HG03097 (cell line): ENCODE results near the gene CALCB.

Experiments used
- ATAC-seq: cut with Tn5 transposase; IDR thresholded peaks from one replicate; pipeline ENCODE4 v1.9.1; 2021; ENCODE audit not compliant: unreplicated experiment, low FRiP score

Gene CALCB

DNA sequence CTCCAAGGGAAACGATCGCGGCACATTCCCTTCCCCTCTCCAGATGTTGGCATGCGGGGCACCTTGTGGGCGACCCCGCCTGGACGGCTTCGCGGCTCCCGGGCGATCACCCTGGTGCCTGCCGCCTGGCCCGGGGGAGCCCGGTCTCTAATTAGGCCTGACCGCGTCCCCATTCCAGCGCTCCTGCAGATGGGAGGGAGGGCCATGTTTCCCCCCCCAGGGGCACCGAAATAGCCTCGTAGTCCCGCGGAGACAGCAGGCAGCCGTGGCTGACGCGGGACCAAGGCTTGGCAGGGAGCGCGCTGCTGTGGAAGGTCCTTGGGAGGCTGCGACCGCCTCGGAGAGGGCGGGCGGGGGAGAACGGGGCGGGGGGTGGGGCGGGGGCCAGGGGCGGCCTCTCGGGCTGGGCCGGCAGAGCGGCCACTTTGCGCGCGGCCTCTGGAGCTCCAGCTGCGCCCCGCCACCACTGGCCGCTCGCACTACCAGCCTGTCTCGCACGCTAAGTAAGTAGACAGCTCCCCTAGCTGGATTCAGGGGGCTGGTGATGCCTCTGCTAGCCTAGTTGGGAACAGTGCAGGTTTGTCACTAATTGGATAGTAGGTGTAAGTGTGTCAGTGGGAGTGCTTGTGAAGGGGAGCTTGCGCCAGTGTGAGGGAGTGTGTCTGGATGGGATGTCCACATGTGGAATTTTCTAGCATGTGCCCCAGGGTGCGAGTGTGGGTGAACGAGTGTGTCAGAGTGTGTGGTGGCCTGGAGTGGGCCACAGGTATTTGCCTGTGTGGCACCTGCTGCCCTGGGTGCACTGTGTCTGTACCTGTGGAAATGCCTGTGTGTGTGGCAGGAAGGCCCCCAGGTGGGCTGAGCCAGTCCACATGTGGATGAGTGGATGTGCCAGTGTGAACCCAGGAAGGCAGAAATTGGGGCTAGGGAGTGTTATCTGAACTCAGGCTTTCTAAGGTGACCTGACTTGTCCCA, 41.4 kb downstream of the CALCB start, which contains the start of gene INSC:
Gene INSC (plus strand): TSS at position 423 of the 975 bp plus-strand sequence. CDS start 34,252 bp downstream, outside the sequence.
- ATAC-seq = no peak

DNA sequence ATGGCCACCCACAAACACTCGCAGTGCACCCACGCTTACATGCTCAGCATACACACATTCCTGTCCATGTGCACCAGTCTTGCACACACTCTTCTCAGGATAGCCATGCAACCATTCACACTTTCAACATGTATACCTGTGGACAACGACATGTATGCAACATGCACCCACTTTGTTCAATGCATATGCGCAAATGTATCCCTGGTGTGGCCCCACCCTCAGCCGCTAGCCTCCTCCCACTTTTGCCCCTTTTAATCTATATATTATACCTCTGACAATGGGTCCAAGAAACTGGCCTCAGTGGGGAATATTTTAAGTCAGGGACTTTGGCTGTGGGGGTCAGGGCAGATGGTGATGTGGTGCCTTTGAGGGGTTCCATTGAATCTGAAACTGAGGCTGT, 42.3 kb downstream of the CALCB start:
- ATAC-seq = no peak

DNA sequence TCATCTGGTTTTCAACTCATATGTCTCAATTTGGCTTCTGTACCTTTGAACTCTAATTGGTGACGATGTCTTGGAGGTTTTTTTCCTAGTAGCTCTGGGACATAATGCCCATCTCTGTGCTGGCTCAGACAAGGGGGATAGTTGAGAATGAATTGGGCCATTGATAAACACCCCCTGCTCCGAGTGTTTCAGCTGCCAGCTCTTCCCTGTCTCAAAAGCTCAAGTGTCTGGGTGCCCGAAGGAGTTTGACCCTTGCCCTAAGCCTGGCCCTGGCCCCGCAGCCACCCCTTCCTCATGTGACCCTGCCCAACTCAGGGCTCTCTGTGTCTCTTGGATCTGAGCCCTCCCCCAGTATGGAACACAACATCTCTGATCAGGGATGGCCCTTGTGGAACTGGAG, 44.4 kb downstream of the CALCB start:
- no peak for ATAC-seq

- ATAC-seq = peak; percentile 47
These were observed 45.0 kb downstream of the CALCB start for GRCh38 chr11:15118431-15118830.

GRCh38 chr11:15119352-15119751, 46.0 kb downstream of the CALCB start:
- ATAC-seq = no peak

- ATAC-seq = no peak
These were observed 46.4 kb downstream of the CALCB start for GRCh38 chr11:15119826-15120225.

DNA sequence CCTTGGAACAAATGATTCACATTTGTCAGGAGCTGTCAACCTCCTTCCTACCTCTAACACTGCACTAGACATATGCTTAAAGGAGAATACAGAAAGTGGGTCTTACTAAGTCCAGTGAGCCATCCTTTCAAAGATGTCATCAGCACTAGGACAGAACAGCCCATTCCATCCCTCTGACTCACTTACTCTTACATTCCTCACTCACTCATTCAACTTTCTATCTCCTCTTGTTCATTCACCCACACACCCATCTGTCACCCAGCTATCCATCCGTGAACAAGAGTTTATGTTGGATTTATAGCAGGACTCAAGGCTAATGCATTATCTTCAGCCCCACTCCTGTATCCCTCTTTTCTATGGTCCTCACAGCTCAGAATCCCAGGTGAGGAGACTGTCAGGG, 50.5 kb downstream of the CALCB start:
- ATAC-seq = no peak

DNA sequence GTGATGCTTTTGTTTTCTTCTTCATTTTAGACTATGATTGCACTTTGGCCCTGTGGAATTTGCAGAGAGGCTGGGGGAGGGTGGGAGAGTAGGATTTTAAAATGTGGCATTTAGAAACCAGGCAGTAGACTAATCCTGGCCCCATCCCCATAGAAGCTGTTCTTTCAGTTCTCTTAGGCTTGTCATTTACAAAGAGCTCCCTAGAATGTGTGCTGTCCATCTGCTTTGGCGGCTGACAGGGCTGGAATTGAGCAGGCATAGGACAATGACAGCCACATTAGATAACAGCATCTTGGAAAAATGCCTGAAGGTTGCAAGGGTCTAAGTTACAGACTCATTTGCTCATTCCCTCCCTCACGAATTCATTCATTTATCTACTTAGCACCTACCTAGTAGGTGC, 51.1 kb downstream of the CALCB start:
- no peak for ATAC-seq

GRCh38 chr11:15127341-15127740, 53.9 kb downstream of the CALCB start:
- no peak for ATAC-seq
